ENCODE data around the gene ASB7. TPM values are rescaled to one million over a fixed set of nuclear protein-coding genes. Genes with fewer than 3 reads are reported as not detected.

ASB7 gene
- 10 to 100 TPM; 10.2 to 12.5 (median 11.5) TPM for total RNA-seq (2021; fragmentation: NEBNext Ultra II Directional; extraction: Animal tissue kit (Norgen Biotek cat#: 25700))
- long read RNA-seq, full-length matches to known transcripts = 9 of 9 reads
- long read RNA-seq, partial matches to known transcripts = 0 of 9 reads
- long read RNA-seq, other reads (novel, unspliced or antisense) = 0 of 9 reads

GRCh38 chr15:100602064-100602822 is at the start of gene ASB7, which contains the start of gene LINS1:
ASB7 (plus strand) TSS chr15:100602589; CDS start chr15:100612217, 9,628 bp downstream.
LINS1 (minus strand) TSS chr15:100602184; CDS start chr15:100580842, 21,342 bp downstream.
- Mint-ChIP-seq H3K9me3 (no peaks in the 10 kb centered on the region), H3K27me3 (ENCODE audit: insufficient read depth) (no peaks in the 10 kb centered on the region), H3K4me3 (no peak within 1 kb of the TSS), H3K4me1 (ENCODE audit: low read depth) (peaks cover 22% of the 10 kb centered on the region), H3K36me3 (ENCODE audit: low read depth) (0 out of 2 replicates have a peak, but pooled peaks cover 8% of the 10 kb centered on the region), H3K27ac (peak within 1 kb of the TSS; percentile 88)
- DNase-seq = peak; percentile 100
- TF ChIP-seq, protein P1, sequence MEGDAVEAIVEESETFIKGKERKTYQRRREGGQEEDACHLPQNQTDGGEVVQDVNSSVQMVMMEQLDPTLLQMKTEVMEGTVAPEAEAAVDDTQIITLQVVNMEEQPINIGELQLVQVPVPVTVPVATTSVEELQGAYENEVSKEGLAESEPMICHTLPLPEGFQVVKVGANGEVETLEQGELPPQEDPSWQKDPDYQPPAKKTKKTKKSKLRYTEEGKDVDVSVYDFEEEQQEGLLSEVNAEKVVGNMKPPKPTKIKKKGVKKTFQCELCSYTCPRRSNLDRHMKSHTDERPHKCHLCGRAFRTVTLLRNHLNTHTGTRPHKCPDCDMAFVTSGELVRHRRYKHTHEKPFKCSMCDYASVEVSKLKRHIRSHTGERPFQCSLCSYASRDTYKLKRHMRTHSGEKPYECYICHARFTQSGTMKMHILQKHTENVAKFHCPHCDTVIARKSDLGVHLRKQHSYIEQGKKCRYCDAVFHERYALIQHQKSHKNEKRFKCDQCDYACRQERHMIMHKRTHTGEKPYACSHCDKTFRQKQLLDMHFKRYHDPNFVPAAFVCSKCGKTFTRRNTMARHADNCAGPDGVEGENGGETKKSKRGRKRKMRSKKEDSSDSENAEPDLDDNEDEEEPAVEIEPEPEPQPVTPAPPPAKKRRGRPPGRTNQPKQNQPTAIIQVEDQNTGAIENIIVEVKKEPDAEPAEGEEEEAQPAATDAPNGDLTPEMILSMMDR (IDR thresholded peaks at IDR 0.05) = no peak

DNA sequence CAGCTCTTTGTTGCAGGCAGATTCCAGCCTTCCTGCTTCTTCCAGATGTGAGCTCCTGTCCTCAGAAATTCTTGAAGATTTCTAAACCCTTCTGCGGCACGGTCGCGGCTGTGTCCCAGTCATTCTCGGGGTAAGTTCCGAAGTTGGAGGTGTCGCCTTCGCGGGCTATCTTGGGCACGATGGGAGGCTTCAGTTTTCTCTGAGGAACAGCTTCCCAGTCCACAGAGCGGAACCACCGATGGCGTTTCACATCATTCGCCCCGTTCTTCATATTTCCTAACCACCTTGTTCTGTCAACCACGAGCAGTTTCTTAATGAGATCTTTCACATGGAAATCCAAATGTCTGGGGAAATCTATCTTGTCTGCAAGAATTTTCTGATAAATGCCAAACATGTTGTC is 48.9 kb upstream of the ASB7 start:
- DNase-seq = no peak
- Mint-ChIP-seq H3K9me3 (peaks cover 29% of the 10 kb centered on the region), H3K4me3 (no peak overlapping the region), H3K36me3 (ENCODE audit: low read depth) (peaks cover 5% of the 10 kb centered on the region), H3K4me1 (ENCODE audit: low read depth) (no peaks in the 10 kb centered on the region), H3K27ac (no peak overlapping the region), H3K27me3 (ENCODE audit: insufficient read depth) (no peaks in the 10 kb centered on the region)
- TF ChIP-seq, protein P1 (IDR thresholded peaks at IDR 0.05) = no peak

DNA sequence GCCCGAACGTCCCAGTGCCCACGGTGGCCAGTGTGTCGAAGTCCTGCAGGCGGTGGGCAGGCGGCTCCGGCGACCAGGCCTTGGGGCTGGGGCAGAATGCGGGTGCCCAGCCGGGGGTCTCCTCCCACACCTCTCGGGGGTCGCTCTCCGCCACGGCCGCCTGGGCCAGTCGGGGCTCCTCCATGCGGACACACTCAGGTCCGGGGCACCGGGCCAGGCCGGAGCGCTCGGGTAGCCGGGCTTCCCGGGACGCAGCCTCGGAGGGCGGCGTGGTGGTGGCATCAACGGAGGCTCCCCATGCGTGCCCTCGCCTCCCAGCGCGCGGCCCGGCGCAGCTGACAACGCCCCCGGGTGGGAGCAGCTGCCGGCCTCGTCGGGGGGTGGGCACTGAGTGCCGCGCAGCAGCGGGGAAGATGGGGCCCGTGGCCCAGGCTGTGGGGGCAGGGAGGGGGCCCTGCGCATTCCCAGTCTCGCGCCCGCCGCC is 43.6 kb upstream of the ASB7 start:
- DNase-seq = no peak
- Mint-ChIP-seq H3K9me3 (peaks cover 20% of the 10 kb centered on the region), H3K27me3 (ENCODE audit: insufficient read depth) (no peaks in the 10 kb centered on the region; the same call in 1 of the 2 replicates), H3K27ac (no peak overlapping the region), H3K4me3 (no peak overlapping the region), H3K4me1 (ENCODE audit: low read depth) (no peaks in the 10 kb centered on the region), H3K36me3 (ENCODE audit: low read depth) (peaks cover 4% of the 10 kb centered on the region)
- TF ChIP-seq, protein P1 (IDR thresholded peaks at IDR 0.05) = no peak

DNA sequence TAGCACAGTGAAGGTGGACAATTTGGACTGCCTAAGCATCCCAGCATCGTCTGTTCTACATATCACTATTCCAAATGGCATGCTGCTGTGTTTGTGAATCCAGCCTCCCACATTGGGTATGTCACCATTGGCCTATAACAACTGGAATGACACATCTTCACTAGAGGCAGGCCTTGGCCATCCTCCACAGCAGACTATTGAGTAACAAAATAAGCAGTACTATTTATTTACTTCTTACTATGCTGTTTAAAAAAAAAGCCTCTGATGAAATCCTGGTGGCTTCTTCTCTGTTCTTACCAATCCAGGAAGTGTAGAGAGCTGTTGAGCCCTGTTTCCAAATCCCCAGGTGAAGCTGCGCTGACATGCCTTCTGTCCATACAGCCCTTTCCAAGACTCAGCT is 43.1 kb upstream of the ASB7 start:
- Mint-ChIP-seq H3K27me3 (ENCODE audit: insufficient read depth) (no peaks in the 10 kb centered on the region; the same call in 1 of the 2 replicates), H3K4me3 (no peak overlapping the region), H3K36me3 (ENCODE audit: low read depth) (no peaks in the 10 kb centered on the region), H3K27ac (no peak overlapping the region), H3K9me3 (peaks cover 17% of the 10 kb centered on the region), H3K4me1 (ENCODE audit: low read depth) (no peaks in the 10 kb centered on the region)
- peak; percentile 33 for DNase-seq
- TF ChIP-seq, protein P1 (IDR thresholded peaks at IDR 0.05) = no peak

GRCh38 chr15:100560323-100560722 is 42.1 kb upstream of the ASB7 start:
- Mint-ChIP-seq H3K27ac (no peak overlapping the region), H3K4me1 (ENCODE audit: low read depth) (no peaks in the 10 kb centered on the region), H3K9me3 (peaks cover 17% of the 10 kb centered on the region)

More at GRCh38 chr15:100560323-100560722, 42.1 kb upstream of the ASB7 start:
- no peak overlapping the region for H3K4me3 Mint-ChIP-seq
- TF ChIP-seq, protein P1 (IDR thresholded peaks at IDR 0.05) = no peak
- no peaks in the 10 kb centered on the region for H3K36me3 Mint-ChIP-seq (ENCODE audit: low read depth)
- no peaks in the 10 kb centered on the region; the same call in 1 of the 2 replicates for H3K27me3 Mint-ChIP-seq (ENCODE audit: insufficient read depth)
- DNase-seq = no peak

Measured in HFFc6 (cell line).